NCI-H748 (cell line): ENCODE data around the gene VSIG2.
A peak's percentile ranks its signal among the peaks of the same experiment; 100 is the strongest.

ENCODE experiments used
- DNase-seq: peaks from one replicate; lab custom pipeline; 2025; ENCODE audit not compliant: unreplicated experiment; lab: John Stamatoyannopoulos, UW

Gene VSIG2

DNA sequence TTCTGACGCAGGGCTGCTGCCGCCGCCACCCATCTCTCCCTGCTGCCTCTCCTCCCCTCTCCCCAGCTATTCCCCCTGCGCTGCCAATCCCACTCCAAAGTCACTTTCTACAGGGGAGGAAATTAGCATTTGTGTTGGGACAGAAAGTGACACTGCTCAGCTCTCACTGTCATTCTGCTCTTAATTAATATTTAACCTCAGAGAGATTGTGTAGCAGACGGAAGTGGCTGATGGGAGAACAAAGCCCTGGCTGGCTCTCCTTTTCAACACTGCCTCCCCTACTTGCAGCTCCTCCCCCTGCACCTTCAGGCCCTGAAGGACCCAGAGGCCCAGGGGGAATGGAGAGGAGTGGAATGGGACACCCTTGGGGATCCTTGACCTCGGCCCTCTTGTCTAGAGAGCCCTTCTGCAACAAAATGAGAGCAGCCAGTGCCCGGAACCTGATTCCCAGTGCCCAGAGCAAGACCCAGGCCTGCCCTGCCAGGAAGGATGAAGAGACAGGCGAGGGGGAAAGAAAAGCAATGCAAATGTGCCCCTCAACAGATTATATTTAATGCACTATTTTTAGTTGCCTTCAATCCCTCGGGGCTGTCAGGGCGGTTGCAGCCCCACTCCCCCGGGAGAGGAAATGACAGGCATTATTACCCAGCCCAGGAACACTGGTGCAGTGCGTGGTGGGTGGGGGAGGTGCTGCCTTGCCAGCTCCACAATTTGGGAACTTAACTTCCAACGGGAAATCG is 26.9 kb downstream of the VSIG2 start:
- no peak for DNase-seq

DNA sequence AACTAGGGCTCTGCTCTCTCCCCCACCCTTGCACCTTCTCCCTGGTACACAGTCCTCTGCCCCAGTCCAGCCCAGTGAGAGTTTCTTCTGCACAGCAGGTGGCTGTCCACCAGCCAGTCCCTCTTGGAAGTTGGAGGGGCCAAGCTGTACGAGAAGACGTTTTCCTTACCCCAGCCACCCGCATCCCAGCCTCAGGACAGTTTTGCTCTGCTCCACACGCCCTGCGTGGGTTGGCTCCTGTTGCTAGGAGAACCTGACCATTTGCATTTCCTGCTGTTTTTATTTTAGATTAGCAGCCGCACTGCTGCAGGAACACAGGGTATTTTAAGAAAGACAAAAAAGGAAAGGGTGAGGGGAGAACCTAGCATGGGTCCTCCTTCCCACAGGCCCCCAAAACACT is 29.9 kb downstream of the VSIG2 start:
- no peak for DNase-seq

DNA sequence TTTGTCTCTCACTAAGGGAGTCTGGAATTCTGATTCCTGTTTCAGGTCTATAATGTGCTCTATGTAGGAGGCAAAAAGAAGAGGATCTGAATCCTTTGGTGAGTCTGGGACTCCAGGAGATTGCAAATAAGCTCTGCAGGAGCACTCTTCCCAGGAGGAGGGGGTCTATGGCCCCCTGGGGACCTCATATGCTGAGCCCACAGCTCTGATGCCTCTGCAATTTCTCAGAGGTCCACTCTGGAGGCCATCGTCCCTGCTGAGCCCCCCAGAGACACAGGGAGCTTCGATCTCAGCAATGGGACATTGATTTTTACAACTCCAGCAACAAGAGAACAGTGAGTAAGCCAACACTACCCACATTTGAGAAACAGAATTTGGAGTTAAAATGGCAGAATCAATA is 32.5 kb downstream of the VSIG2 start:
- DNase-seq, result no peak

DNA sequence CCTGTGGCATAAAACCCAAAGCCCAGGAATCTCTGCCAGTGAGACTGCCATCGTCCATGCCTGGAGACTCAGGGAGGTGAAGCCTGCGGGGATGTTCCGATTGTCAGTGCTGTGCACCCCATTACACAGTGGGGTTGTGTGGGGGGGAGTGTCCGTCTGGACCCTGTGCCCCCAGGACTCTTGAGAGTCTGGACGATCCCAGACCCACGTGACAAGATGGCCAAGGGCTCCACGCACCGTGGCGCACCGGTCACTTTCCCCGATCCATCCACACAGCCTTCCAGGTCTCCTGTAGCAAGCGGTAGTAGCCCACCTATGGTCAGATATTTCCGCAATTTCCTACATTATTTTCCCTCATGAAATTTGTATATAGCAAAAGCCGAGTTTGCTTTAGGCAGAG is 33.3 kb downstream of the VSIG2 start:
- no peak for DNase-seq

DNA sequence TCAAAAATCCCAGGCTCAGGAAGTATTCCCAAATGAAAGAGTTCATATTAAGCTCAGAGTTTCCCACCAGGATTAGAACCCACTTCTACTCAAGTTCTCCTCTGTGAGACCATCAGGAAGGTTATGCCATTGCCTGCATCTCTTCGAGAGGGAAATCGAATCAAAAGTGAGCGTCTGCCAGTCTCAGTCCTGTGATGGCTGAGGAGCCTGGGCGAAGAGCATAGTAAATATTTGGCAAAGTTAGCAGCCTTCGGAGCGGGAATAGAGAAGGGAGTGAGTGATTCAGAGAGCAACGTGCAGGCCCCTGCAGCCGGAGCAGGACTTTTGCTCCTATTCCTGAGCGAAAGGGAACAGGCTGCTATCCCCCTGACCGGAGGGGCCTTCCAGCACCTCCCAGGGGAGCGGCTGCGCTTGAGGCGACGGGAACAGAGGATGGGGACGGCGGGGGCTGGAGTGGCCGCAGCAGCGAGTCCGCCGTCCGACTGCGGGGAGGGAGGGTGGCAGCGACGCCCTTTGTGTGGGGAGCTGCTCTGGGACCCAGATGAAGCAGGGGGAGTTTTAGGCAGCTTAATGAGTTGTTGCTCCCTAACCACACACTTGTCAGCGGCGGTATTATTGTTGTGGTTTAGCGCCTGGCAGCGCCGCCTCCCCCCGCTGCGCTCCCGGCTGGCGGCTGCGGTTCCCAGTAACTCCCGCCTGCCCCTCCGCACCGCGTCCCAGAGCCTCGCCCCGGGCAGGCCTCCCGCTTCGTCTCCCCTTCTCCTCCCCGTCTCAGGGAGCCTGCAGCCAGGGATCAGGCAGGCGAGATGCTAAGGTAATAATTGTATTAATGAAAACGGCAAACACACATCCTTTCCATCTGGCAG is 34.0 kb downstream of the VSIG2 start:
- peak; percentile 46 for DNase-seq

DNA sequence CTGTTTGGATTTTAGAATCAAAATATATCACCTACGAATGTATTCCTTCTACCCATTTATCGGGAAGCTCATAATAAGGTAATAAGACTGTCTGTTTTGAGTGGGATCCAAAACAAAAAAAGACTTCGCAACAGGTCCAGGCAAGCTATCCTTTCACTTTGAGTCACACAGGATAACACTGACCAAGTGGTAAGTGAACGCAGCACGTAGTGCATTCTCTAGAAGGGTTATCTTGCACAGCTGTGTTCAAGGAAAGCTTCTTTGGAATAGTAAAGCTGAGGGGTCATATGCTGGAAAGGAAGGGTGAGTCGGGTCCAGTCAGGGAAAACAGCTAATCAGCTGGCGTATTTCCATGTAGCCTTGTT is 34.7 kb downstream of the VSIG2 start:
- DNase-seq, result no peak

- DNase-seq, result no peak
Observed at GRCh38 chr11:124716591-124716990, 35.5 kb downstream of the VSIG2 start.

DNA sequence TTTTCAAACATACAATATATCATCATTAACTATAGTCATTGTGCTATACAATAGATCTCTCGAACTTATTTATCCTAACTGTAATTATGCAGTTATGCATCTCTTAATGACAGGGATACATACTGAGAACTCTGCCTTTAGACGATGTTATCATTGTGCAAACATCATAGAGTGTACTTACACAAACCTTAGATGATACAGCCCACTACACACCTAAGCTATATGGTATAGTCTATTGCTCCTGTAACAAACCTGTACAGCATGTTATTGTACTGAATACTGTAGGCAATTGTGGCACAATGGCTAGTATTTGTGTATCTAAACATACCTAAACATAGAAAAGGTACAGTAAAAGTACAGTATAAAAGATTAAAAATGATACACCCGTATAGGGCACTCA is 39.7 kb downstream of the VSIG2 start:
- peak; percentile 27 for DNase-seq

GRCh38 chr11:124707829-124708228 is 44.2 kb downstream of the VSIG2 start:
- no peak for DNase-seq

GRCh38 chr11:124700028-124700427 is 52.0 kb downstream of the VSIG2 start:
- DNase-seq, result no peak

- no peak for DNase-seq
Observed at GRCh38 chr11:124699547-124699946, 52.5 kb downstream of the VSIG2 start.
